ENCODE measurements around the gene PROSER3.

DNA sequence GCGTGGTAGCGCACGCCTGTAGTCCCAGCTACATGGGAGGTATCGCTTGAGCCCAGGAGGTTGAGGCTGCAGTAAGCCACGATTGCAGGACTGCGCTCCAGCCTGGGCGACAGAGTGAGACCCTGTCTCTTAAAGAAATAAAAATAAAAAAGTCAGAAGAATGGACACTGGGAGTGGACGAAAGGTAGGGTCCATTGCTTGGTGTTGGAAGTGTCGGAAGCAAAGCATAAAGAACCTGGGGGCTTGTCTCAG, 17.0 kb downstream of the PROSER3 start:
- TF ChIP-seq, protein P1, sequence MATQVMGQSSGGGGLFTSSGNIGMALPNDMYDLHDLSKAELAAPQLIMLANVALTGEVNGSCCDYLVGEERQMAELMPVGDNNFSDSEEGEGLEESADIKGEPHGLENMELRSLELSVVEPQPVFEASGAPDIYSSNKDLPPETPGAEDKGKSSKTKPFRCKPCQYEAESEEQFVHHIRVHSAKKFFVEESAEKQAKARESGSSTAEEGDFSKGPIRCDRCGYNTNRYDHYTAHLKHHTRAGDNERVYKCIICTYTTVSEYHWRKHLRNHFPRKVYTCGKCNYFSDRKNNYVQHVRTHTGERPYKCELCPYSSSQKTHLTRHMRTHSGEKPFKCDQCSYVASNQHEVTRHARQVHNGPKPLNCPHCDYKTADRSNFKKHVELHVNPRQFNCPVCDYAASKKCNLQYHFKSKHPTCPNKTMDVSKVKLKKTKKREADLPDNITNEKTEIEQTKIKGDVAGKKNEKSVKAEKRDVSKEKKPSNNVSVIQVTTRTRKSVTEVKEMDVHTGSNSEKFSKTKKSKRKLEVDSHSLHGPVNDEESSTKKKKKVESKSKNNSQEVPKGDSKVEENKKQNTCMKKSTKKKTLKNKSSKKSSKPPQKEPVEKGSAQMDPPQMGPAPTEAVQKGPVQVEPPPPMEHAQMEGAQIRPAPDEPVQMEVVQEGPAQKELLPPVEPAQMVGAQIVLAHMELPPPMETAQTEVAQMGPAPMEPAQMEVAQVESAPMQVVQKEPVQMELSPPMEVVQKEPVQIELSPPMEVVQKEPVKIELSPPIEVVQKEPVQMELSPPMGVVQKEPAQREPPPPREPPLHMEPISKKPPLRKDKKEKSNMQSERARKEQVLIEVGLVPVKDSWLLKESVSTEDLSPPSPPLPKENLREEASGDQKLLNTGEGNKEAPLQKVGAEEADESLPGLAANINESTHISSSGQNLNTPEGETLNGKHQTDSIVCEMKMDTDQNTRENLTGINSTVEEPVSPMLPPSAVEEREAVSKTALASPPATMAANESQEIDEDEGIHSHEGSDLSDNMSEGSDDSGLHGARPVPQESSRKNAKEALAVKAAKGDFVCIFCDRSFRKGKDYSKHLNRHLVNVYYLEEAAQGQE (IDR thresholded peaks at IDR 0.05; ENCODE audit: borderline replicate concordance), result no peak
- no peak for TF ChIP-seq POLR2AphosphoS5 (IDR thresholded peaks at IDR 0.05)
- TF ChIP-seq, protein P2, sequence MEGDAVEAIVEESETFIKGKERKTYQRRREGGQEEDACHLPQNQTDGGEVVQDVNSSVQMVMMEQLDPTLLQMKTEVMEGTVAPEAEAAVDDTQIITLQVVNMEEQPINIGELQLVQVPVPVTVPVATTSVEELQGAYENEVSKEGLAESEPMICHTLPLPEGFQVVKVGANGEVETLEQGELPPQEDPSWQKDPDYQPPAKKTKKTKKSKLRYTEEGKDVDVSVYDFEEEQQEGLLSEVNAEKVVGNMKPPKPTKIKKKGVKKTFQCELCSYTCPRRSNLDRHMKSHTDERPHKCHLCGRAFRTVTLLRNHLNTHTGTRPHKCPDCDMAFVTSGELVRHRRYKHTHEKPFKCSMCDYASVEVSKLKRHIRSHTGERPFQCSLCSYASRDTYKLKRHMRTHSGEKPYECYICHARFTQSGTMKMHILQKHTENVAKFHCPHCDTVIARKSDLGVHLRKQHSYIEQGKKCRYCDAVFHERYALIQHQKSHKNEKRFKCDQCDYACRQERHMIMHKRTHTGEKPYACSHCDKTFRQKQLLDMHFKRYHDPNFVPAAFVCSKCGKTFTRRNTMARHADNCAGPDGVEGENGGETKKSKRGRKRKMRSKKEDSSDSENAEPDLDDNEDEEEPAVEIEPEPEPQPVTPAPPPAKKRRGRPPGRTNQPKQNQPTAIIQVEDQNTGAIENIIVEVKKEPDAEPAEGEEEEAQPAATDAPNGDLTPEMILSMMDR (IDR thresholded peaks at IDR 0.05; ENCODE audit: poor library complexity, severe bottlenecking), result no peak
- no peak for TF ChIP-seq EZH2 (IDR thresholded peaks at IDR 0.05; ENCODE audit: borderline replicate concordance, insufficient read depth, low read length, poor library complexity, severe bottlenecking)
